B cell (primary cell): ENCODE measurements around the gene ITGB1BP1. TPM values are rescaled to one million over a fixed set of nuclear protein-coding genes. Genes with fewer than 3 reads are reported as not detected.

Experiments used
- ATAC-seq: fragments of 200-7000 bp; cut with Tn5 transposase; one replicate; pipeline ENCODE4 v1.10.0; 2021; ENCODE audit warnings: low read depth, mild to moderate bottlenecking, moderate number of reproducible peaks, moderate library complexity
- CTCF ChIA-PET: fragments of 350-600 bp; sonication (Branson Sonifier 250); formaldehyde crosslinking; loops from one replicate; lab custom pipeline; 2021; ENCODE audit warnings: antibody characterized with exemption, inconsistent platforms; lab: Charles Lee
- POLR2A ChIA-PET: fragments of 350-600 bp; sonication (Branson Sonifier 250); formaldehyde crosslinking; loops from one replicate; lab custom pipeline; 2021; ENCODE audit warnings: antibody characterized with exemption; lab: Charles Lee
- DNase-seq: peaks from one replicate; pipeline ENCODE4 v3.0.0; 2013
- H2AFZ ChIP-seq: 2 replicates; pipeline ENCODE4 v1.6.1; 2012; ENCODE audit warnings: mild to moderate bottlenecking, low read depth, low read length; ENCODE audit not compliant: insufficient read depth, poor library complexity, severe bottlenecking
- H3K27ac ChIP-seq, 2 donors: 1 replicate in 1 of 2; 2 replicates in 1 of 2; pipeline ENCODE4 v1.5.1; 2012 to 2013; ENCODE audit warnings: low read length in 2 of 2, mild to moderate bottlenecking in 2 of 2, moderate library complexity in 1 of 2
- H3K27me3 ChIP-seq, 4 experiments: fragments of 200-600 bp in 1 of 4; sonication (generic) in 1 of 4; replicated peaks in 1 of 4; 1 replicate in 2 of 4; 2 replicates in 2 of 4; pipeline versions ENCODE4 v1.6.1 to v1.7.0; 2013 to 2016; ENCODE audit warnings: low read length in 3 of 4, mild to moderate bottlenecking in 2 of 4, mixed read lengths in 1 of 4, moderate library complexity in 1 of 4; ENCODE audit not compliant: insufficient read depth in 4 of 4, control insufficient read depth in 3 of 4; ENCODE audit errors: control extremely low read depth in 1 of 4
- H3K36me3 ChIP-seq, 2 experiments: replicated peaks in 1 of 2; 1 replicate in 1 of 2; 2 replicates in 1 of 2; pipeline versions ENCODE4 v1.6.1 to v1.7.1; 2013; ENCODE audit warnings: low read length in 1 of 2; ENCODE audit not compliant: insufficient read depth in 2 of 2, control insufficient read depth in 1 of 2; ENCODE audit errors: control extremely low read depth in 1 of 2, extremely low read depth in 1 of 2
- H3K4me1 ChIP-seq, 2 donors: fragments of 200-600 bp in 1 of 2; sonication (generic) in 1 of 2; 1 replicate in 1 of 2; 2 replicates in 1 of 2; pipeline versions ENCODE4 v1.5.1 to v1.6.1; 2013 to 2017; ENCODE audit warnings: low read length in 2 of 2; ENCODE audit not compliant: control insufficient read depth in 2 of 2, insufficient read depth in 2 of 2
- H3K4me2 ChIP-seq: replicated peaks from 2 replicates; pipeline ENCODE3; 2012; ENCODE audit warnings: mild to moderate bottlenecking, low read depth, low read length; ENCODE audit not compliant: poor library complexity, severe bottlenecking
- H3K4me3 ChIP-seq, 5 experiments: fragments of 200-600 bp in 1 of 5; sonication (generic) in 1 of 5; 1 replicate in 3 of 5; 2 replicates in 2 of 5; pipeline versions ENCODE4 v1.5.1 to v1.7.0; 2011 to 2016; ENCODE audit warnings: low read length in 4 of 5, mild to moderate bottlenecking in 4 of 5, low read depth in 2 of 5, control low read depth in 1 of 5, moderate library complexity in 1 of 5; ENCODE audit not compliant: insufficient read depth in 1 of 5; ENCODE audit errors: control extremely low read depth in 1 of 5, extremely low read depth in 1 of 5
- H3K79me2 ChIP-seq: fragments of 200-600 bp; sonication (generic); one replicate; pipeline ENCODE4 v1.6.0; 2016; ENCODE audit warnings: low read length; ENCODE audit not compliant: control insufficient read depth, insufficient read depth
- H3K9ac ChIP-seq: fragments of 200-600 bp; sonication (generic); 2 replicates; pipeline ENCODE4 v1.6.1; 2017; ENCODE audit warnings: mild to moderate bottlenecking, low read length, moderate library complexity
- H3K9me3 ChIP-seq, 3 donors: one replicate each; pipeline versions ENCODE4 v1.6.1 to v1.7.1; 2013; ENCODE audit warnings: low read length in 2 of 3; ENCODE audit not compliant: control insufficient read depth in 2 of 3, insufficient read depth in 1 of 3; ENCODE audit errors: control extremely low read depth in 1 of 3
- H4K20me1 ChIP-seq: 2 replicates; pipeline ENCODE4 v1.6.0; 2012; ENCODE audit warnings: mild to moderate bottlenecking, low read length; ENCODE audit not compliant: insufficient read depth, control insufficient read depth, poor library complexity, severe bottlenecking
- H3K27ac Mint-ChIP-seq: one replicate; pipeline ENCODE4 v1.8.0; 2021; ENCODE audit warnings: mixed read lengths
- H3K27me3 Mint-ChIP-seq: one replicate; pipeline ENCODE4 v1.8.0; 2021; ENCODE audit warnings: mixed read lengths
- H3K4me1 Mint-ChIP-seq: one replicate; pipeline ENCODE4 v1.8.0; 2021; ENCODE audit warnings: mixed read lengths
- H3K4me3 Mint-ChIP-seq: one replicate; pipeline ENCODE4 v1.8.0; 2021; ENCODE audit warnings: mixed read lengths
- H3K9me3 Mint-ChIP-seq: one replicate; pipeline ENCODE4 v1.8.0; 2022; ENCODE audit warnings: mixed read lengths; ENCODE audit not compliant: insufficient read depth
- CTCF ChIP-seq: fragments of 200-600 bp; IDR thresholded peaks from one replicate; pipeline ENCODE4 v1.8.0; 2022; ENCODE audit warnings: antibody characterized with exemption, mild to moderate bottlenecking
- EZH2 ChIP-seq: IDR thresholded peaks from 2 replicates; pipeline ENCODE4 v1.6.1; 2012; ENCODE audit warnings: borderline replicate concordance, low read depth, mild to moderate bottlenecking, moderate library complexity, low read length; ENCODE audit not compliant: insufficient read depth, poor library complexity, severe bottlenecking
- WGBS: methylation state at CpG from one replicate; pipeline ENCODE4 v1.1.5; 2013; ENCODE audit warnings: missing lambda C conversion rate; ENCODE audit not compliant: insufficient coverage; 5-methylcytosine and 5-hydroxymethylcytosine counted together
- intact Hi-C: fragments of 100-400 bp; cut with micrococcal nuclease; formaldehyde crosslinking; loops from one replicate; pipeline ENCODE4 v1.10.0; 2022
- polyA plus RNA-seq: library from polyadenylated mRNA; depleted of rRNA; stranded (reverse); fragments of >200 nt; gene quantifications from 2 replicates; pipeline ENCODE4 v1.2.3, GENCODE V29; 2012
- total RNA-seq, 2 donors: library from RNA; stranded (reverse); fragments of 120-200 nt in 1 of 2; gene quantifications; 1 replicate in 1 of 2; 2 replicates in 1 of 2; pipeline versions ENCODE4 v1.2.3 to v1.2.4, GENCODE V29; 2013 to 2022

ITGB1BP1 gene
- total and polyA plus RNA-seq, 2 donors (not counting 1 experiment from before 2014, with no cell fraction given), result 25.7 to 47.1 TPM

GRCh38 chr2:9400268-9401058 is 22.9 kb downstream of the ITGB1BP1 start:
- TF ChIP-seq EZH2 (no peak), CTCF (no peak)
- Histone ChIP-seq H2AFZ (no peak overlapping the region), H3K4me2 (no peak overlapping the region), H3K9me3 (no peaks in the 10 kb centered on the region), H3K27me3 (no peaks in the 10 kb centered on the region), H4K20me1 (no peaks in the 10 kb centered on the region), H3K36me3 (peaks cover 0 to 3% of the 10 kb centered on the region in 2 experiments), H3K4me1 (no peaks in the 10 kb centered on the region), H3K79me2 (no peaks in the 10 kb centered on the region), H3K27ac (no peak overlapping the region), H3K9ac (no peak overlapping the region), H3K4me3 (no peak overlapping the region)
- H3K27ac Mint-ChIP-seq, result no peak overlapping the region
- peaks cover 4% of the 10 kb centered on the region for H3K27me3 Mint-ChIP-seq
- H3K4me3 Mint-ChIP-seq, result no peak overlapping the region
- no peaks in the 10 kb centered on the region for H3K4me1 Mint-ChIP-seq
- intact Hi-C loops, result no loop called here
- 92% methylated on average over 9 of the region's 12 CpGs for WGBS
- no peaks in the 10 kb centered on the region for H3K9me3 Mint-ChIP-seq
- ChIA-PET CTCF (no interaction called here), POLR2A (no interaction called here)
- ATAC-seq (no peak), DNase-seq (no peak)
